CD14-positive monocyte (primary cell): Measurements from ENCODE around the gene FAM234A. TPM values are rescaled to one million over a fixed set of nuclear protein-coding genes. Genes with fewer than 3 reads are reported as not detected.
A peak's percentile ranks its signal among the peaks of the same experiment; 100 is the strongest.

ENCODE experiments used
- DNase-seq, 3 donors: peaks; one replicate each; pipeline ENCODE4 v3.0.0-alpha.2; 2011 to 2022
- H2AFZ ChIP-seq: 2 replicates; pipeline ENCODE4 v1.6.0; 2012; ENCODE audit warnings: mild to moderate bottlenecking, low read depth, low read length, inconsistent platforms; ENCODE audit not compliant: insufficient read depth, poor library complexity, severe bottlenecking
- H3K27ac ChIP-seq, 2 donors: 1 replicate in 1 of 2; 2 replicates in 1 of 2; pipeline ENCODE4 v1.5.1; 2012 to 2013; ENCODE audit warnings: low read length in 2 of 2, control low read depth in 1 of 2, inconsistent platforms in 1 of 2, low read depth in 1 of 2, mild to moderate bottlenecking in 1 of 2
- H3K27me3 ChIP-seq, 2 donors: one replicate each; pipeline versions ENCODE4 v1.6.0 to v1.6.1; 2011 to 2013; ENCODE audit warnings: low read length in 2 of 2; ENCODE audit not compliant: control insufficient read depth in 2 of 2, insufficient read depth in 2 of 2
- H3K36me3 ChIP-seq, 2 donors: replicated peaks in 1 of 2; 1 replicate in 1 of 2; 2 replicates in 1 of 2; pipeline versions ENCODE4 v1.5.1 to v1.6.1; 2012 to 2013; ENCODE audit warnings: low read length in 2 of 2, control low read depth in 1 of 2, inconsistent platforms in 1 of 2, mild to moderate bottlenecking in 1 of 2; ENCODE audit not compliant: insufficient read depth in 2 of 2, control insufficient read depth in 1 of 2
- H3K4me1 ChIP-seq, 2 donors: 1 replicate in 1 of 2; 2 replicates in 1 of 2; pipeline versions ENCODE4 v1.5.1 to v1.6.1; 2012 to 2013; ENCODE audit warnings: low read length in 2 of 2, control low read depth in 1 of 2, inconsistent platforms in 1 of 2, mild to moderate bottlenecking in 1 of 2, moderate library complexity in 1 of 2; ENCODE audit not compliant: insufficient read depth in 2 of 2, control insufficient read depth in 1 of 2
- H3K4me2 ChIP-seq: replicated peaks from 2 replicates; pipeline ENCODE3; 2012; ENCODE audit warnings: low read length, moderate library complexity, mild to moderate bottlenecking; ENCODE audit not compliant: poor library complexity, severe bottlenecking; ENCODE audit errors: extremely low read depth
- H3K4me3 ChIP-seq, 3 experiments: fragments of 200-600 bp in 1 of 3; sonication (generic) in 1 of 3; replicated peaks in 1 of 3; 1 replicate in 2 of 3; 2 replicates in 1 of 3; pipeline ENCODE4 v1.5.1; 2011 to 2013; ENCODE audit warnings: low read length in 3 of 3, mild to moderate bottlenecking in 3 of 3, control low read depth in 2 of 3, low read depth in 2 of 3, inconsistent platforms in 1 of 3, moderate library complexity in 1 of 3
- H3K79me2 ChIP-seq: 2 replicates; pipeline ENCODE4 v1.6.0; 2012; ENCODE audit warnings: mild to moderate bottlenecking, control low read depth, inconsistent platforms, low read length, moderate library complexity; ENCODE audit not compliant: insufficient read depth
- H3K9ac ChIP-seq: 2 replicates; pipeline ENCODE4 v1.6.0; 2017; ENCODE audit warnings: low read length, mild to moderate bottlenecking; ENCODE audit not compliant: insufficient read depth, poor library complexity, severe bottlenecking
- H3K9me3 ChIP-seq, 2 donors: replicated peaks in 1 of 2; 1 replicate in 1 of 2; 2 replicates in 1 of 2; pipeline versions ENCODE4 v1.5.1 to v1.6.1; 2012 to 2013; ENCODE audit warnings: low read length in 2 of 2, control low read depth in 1 of 2; ENCODE audit not compliant: control insufficient read depth in 1 of 2, insufficient read depth in 1 of 2
- H4K20me1 ChIP-seq: 2 replicates; pipeline ENCODE4 v1.6.0; 2012; ENCODE audit warnings: mild to moderate bottlenecking, low read length, control low read depth, moderate library complexity; ENCODE audit not compliant: insufficient read depth
- H3K27ac Mint-ChIP-seq, 7 donors: one replicate each; pipeline ENCODE4 v1.8.0; 2020; ENCODE audit warnings: mild to moderate bottlenecking in 7 of 7, mixed read lengths in 7 of 7, moderate library complexity in 6 of 7, inconsistent platforms in 2 of 7
- H3K27me3 Mint-ChIP-seq, 3 donors: one replicate each; pipeline ENCODE4 v1.8.0; 2021 to 2022; ENCODE audit warnings: low read depth in 3 of 3, mild to moderate bottlenecking in 3 of 3, mixed read lengths in 3 of 3, moderate library complexity in 3 of 3, inconsistent platforms in 1 of 3
- H3K36me3 Mint-ChIP-seq, 2 donors: one replicate each; pipeline ENCODE4 v1.8.0; 2020; ENCODE audit warnings: mixed read lengths in 2 of 2, inconsistent platforms in 1 of 2, mild to moderate bottlenecking in 1 of 2
- H3K4me1 Mint-ChIP-seq: one replicate; pipeline ENCODE4 v1.8.0; 2020; ENCODE audit warnings: mild to moderate bottlenecking, mixed read lengths
- H3K4me3 Mint-ChIP-seq, 2 donors: one replicate each; pipeline ENCODE4 v1.8.0; 2020; ENCODE audit warnings: mild to moderate bottlenecking in 2 of 2, mixed read lengths in 2 of 2, moderate library complexity in 1 of 2
- H3K9me3 Mint-ChIP-seq, 7 donors: one replicate each; pipeline ENCODE4 v1.8.0; 2020 to 2022; ENCODE audit warnings: mixed read lengths in 7 of 7, mild to moderate bottlenecking in 6 of 7, moderate library complexity in 6 of 7, inconsistent platforms in 2 of 7
- CTCF ChIP-seq: fragments of 200-600 bp; IDR thresholded peaks from one replicate; pipeline ENCODE4 v1.8.0; 2022; ENCODE audit warnings: antibody characterized with exemption, mild to moderate bottlenecking
- WGBS: methylation state at CpG from one replicate; pipeline ENCODE4 v1.1.5; 2013; ENCODE audit warnings: missing lambda C conversion rate; ENCODE audit not compliant: insufficient coverage; 5-methylcytosine and 5-hydroxymethylcytosine counted together
- intact Hi-C, 2 donors: fragments of 100-400 bp; cut with micrococcal nuclease; formaldehyde crosslinking; loops; one replicate each; pipeline versions ENCODE4 v1.15.0 to v1.15.1; 2023
- polyA plus RNA-seq, 3 donors: library from polyadenylated mRNA; depleted of rRNA in 1 of 3; unstranded in 2 of 3; stranded (reverse) in 1 of 3; fragments of 300-500 nt in 2 of 3; fragments of >200 nt in 1 of 3; fragmentation: Illumina TruSeq in 2 of 3; gene quantifications; 1 replicate in 2 of 3; 2 replicates in 1 of 3; pipeline ENCODE4 v1.2.3, GENCODE V29; 2012 to 2021

The FAM234A gene
- polyA plus RNA-seq, 3 donors = 22.5 to 40.4 (median 25.1) TPM

- DNase-seq = no peak
- H3K4me1 Mint-ChIP-seq = peaks cover 2% of the 10 kb centered on the region
- no peak within 1 kb of the TSS for H3K4me3 ChIP-seq
- no peak within 1 kb of the TSS for H3K9ac ChIP-seq
- H3K9me3 ChIP-seq = peaks cover 0 to 4% of the 10 kb centered on the region in 2 donors
- intact Hi-C loops = no loop called here
- H3K27me3 Mint-ChIP-seq = peaks cover 33 to 65% (median 55%) of the 10 kb centered on the region in 3 donors
- H3K27ac Mint-ChIP-seq = no peak within 1 kb of the TSS
- H4K20me1 ChIP-seq = no peaks in the 10 kb centered on the region
- H3K27ac ChIP-seq = no peak within 1 kb of the TSS
- H3K4me2 ChIP-seq = peak within 1 kb of the TSS; percentile 34
- H3K36me3 Mint-ChIP-seq = no peaks in the 10 kb centered on the region
- no peak for TF ChIP-seq CTCF
- no peaks in the 10 kb centered on the region for H3K79me2 ChIP-seq
- no peak within 1 kb of the TSS for H2AFZ ChIP-seq
- H3K27me3 ChIP-seq = peaks cover 9 to 46% of the 10 kb centered on the region in 2 donors
- 4% methylated on average over 41 of the region's 56 CpGs for WGBS
- H3K9me3 Mint-ChIP-seq = peaks cover 0 to 5% (median 4%) of the 10 kb centered on the region in 7 donors
- peak within 1 kb of the TSS; percentile 31 to 78 for H3K4me3 Mint-ChIP-seq
- no peaks in the 10 kb centered on the region for H3K36me3 ChIP-seq
- H3K4me1 ChIP-seq = peaks cover 3 to 6% of the 10 kb centered on the region in 2 donors
Measured at GRCh38 chr16:275786-276232, 41.2 kb downstream of the FAM234A start, which contains the start of gene RGS11. RGS11 (minus strand) TSS chr16:275944; CDS start chr16:275911, 33 bp downstream.

- peaks cover 2% of the 10 kb centered on the region for H3K4me1 Mint-ChIP-seq
- Histone ChIP-seq H3K4me2 (no peak overlapping the region), H3K9ac (no peak overlapping the region), H3K27me3 (peaks cover 9 to 54% of the 10 kb centered on the region in 2 donors), H3K9me3 (peaks cover 0 to 11% of the 10 kb centered on the region in 2 donors), H2AFZ (no peak overlapping the region), H3K4me1 (peaks cover 3 to 6% of the 10 kb centered on the region in 2 donors), H3K36me3 (no peaks in the 10 kb centered on the region), H4K20me1 (no peaks in the 10 kb centered on the region), H3K27ac (no peak overlapping the region), H3K79me2 (no peaks in the 10 kb centered on the region), H3K4me3 (no peak overlapping the region)
- peaks cover 0 to 5% (median 4%) of the 10 kb centered on the region in 7 donors for H3K9me3 Mint-ChIP-seq
- intact Hi-C loops = no loop called here
- TF ChIP-seq CTCF = no peak
- WGBS = 97% methylated on average over 17 of the region's 20 CpGs
- no peak overlapping the region for H3K27ac Mint-ChIP-seq
- peaks cover 40 to 71% (median 63%) of the 10 kb centered on the region in 3 donors for H3K27me3 Mint-ChIP-seq
- no peak for DNase-seq
- peak overlapping the region; percentile 31 to 51 for H3K4me3 Mint-ChIP-seq
- no peaks in the 10 kb centered on the region for H3K36me3 Mint-ChIP-seq
Measured at GRCh38 chr16:276426-277077, 41.9 kb downstream of the FAM234A start.
